SK-N-SH treated with all-trans-retinoic acid at 6 μM for 48 hours (cell line): ENCODE measurements around the gene CDON.

Experiments used
- ATAC-seq: fragments of 200-7000 bp; cut with Tn5 transposase; 3 replicates; pipeline ENCODE4 v1.9.1; 2020; ENCODE audit warnings: mild to moderate bottlenecking, moderate library complexity
- CREB5 ChIP-seq: fragments of 250-450 bp; sonication (Bioruptor Pico); IDR thresholded peaks from 2 replicates; pipeline ENCODE4 v1.5.1; 2020; ENCODE audit warnings: low read depth, mild to moderate bottlenecking, moderate library complexity
- CSRNP3 ChIP-seq: fragments of 250-450 bp; sonication (Bioruptor Pico); IDR thresholded peaks from 2 replicates; pipeline ENCODE4 v1.5.1; 2021; ENCODE audit warnings: mild to moderate bottlenecking, moderate library complexity
- ISL1 ChIP-seq: fragments of 250-450 bp; sonication (Bioruptor Pico); IDR thresholded peaks from 2 replicates; pipeline ENCODE4 v2.1.2; 2022; ENCODE audit warnings: mild to moderate bottlenecking, moderate library complexity
- OSR1 ChIP-seq: fragments of 250-450 bp; sonication (Bioruptor Pico); IDR thresholded peaks from 2 replicates; pipeline ENCODE4 v1.8.0; 2022; ENCODE audit warnings: moderate library complexity, mild to moderate bottlenecking, inconsistent platforms
- PATZ1 ChIP-seq: fragments of 250-450 bp; sonication (Bioruptor Pico); IDR thresholded peaks from 2 replicates; pipeline ENCODE4 v1.8.0; 2020; ENCODE audit warnings: mild to moderate bottlenecking, moderate library complexity, borderline replicate concordance
- POU6F1 ChIP-seq: fragments of 250-450 bp; sonication (Bioruptor Pico); IDR thresholded peaks from 2 replicates; pipeline ENCODE4 v1.8.0; 2021; ENCODE audit warnings: low read depth, mild to moderate bottlenecking, moderate library complexity, borderline replicate concordance
- PPARA ChIP-seq: fragments of 250-450 bp; sonication (Bioruptor Pico); IDR thresholded peaks from 2 replicates; pipeline ENCODE4 v1.5.0; 2020; ENCODE audit warnings: mild to moderate bottlenecking, borderline replicate concordance
- TCF4 ChIP-seq: fragments of 250-450 bp; sonication (Bioruptor Pico); IDR thresholded peaks from 2 replicates; pipeline ENCODE4 v1.8.0; 2021; ENCODE audit warnings: mild to moderate bottlenecking, moderate library complexity, borderline replicate concordance
- TOX ChIP-seq: fragments of 250-450 bp; sonication (Bioruptor Pico); IDR thresholded peaks from 2 replicates; pipeline ENCODE4 v1.8.0; 2021; ENCODE audit warnings: mild to moderate bottlenecking, moderate library complexity, borderline replicate concordance
- TSHZ2 ChIP-seq: fragments of 250-450 bp; sonication (Bioruptor Pico); IDR thresholded peaks from 2 replicates; pipeline ENCODE4 v1.5.0; 2020; ENCODE audit warnings: mild to moderate bottlenecking, moderate library complexity
- ZFP30 ChIP-seq: fragments of 450-650 bp; formaldehyde crosslinking; IDR thresholded peaks from 2 replicates; pipeline ENCODE4 v1.5.0; 2022; ENCODE audit warnings: mild to moderate bottlenecking, moderate library complexity
- ZNF8 ChIP-seq: fragments of 450-650 bp; formaldehyde crosslinking; IDR thresholded peaks from 2 replicates; pipeline ENCODE4 v1.5.0; 2020; ENCODE audit warnings: mild to moderate bottlenecking, moderate library complexity

The CDON gene

GRCh38 chr11:126054882-126055281, 7.8 kb downstream of the CDON start (continued):
- TF ChIP-seq CREB5 (CRISPR knock-in tag) (no peak), PPARA (CRISPR knock-in tag) (no peak), POU6F1 (CRISPR knock-in tag) (no peak)

- no peak for TF ChIP-seq PATZ1 (CRISPR knock-in tag)
- TF ChIP-seq ZFP30 (CRISPR knock-in tag) = no peak
- no peak for TF ChIP-seq TOX (CRISPR knock-in tag)
- TF ChIP-seq PPARA (CRISPR knock-in tag) = no peak
- ATAC-seq = no peak
Observed at GRCh38 chr11:126054408-126054807, 8.3 kb downstream of the CDON start.

- TF ChIP-seq CSRNP3 (CRISPR knock-in tag) (no peak), TOX (CRISPR knock-in tag) (no peak), ISL1 (CRISPR knock-in tag) (peak; percentile 75), CREB5 (CRISPR knock-in tag) (peak; percentile 49; the same call in 1 of the 2 replicates), TSHZ2 (no peak; the same call in 1 of the 2 replicates), ZNF8 (no peak)
- TF ChIP-seq, all 23 proteins: peak for 2
- peak; percentile 69 for ATAC-seq
Observed at GRCh38 chr11:126053415-126054286, 9.0 kb downstream of the CDON start.

GRCh38 chr11:126051117-126051516, 11.5 kb downstream of the CDON start:
- no peak for ATAC-seq
- no peak for TF ChIP-seq TCF4
- no peak for TF ChIP-seq POU6F1 (CRISPR knock-in tag)
- TF ChIP-seq OSR1 (CRISPR knock-in tag) = no peak
- no peak for TF ChIP-seq ISL1 (CRISPR knock-in tag)
